GM08714 (cell line): Measurements from ENCODE around the gene ENO4.

Experiments used
- H3K4me3 ChIP-seq: fragments of 200-500 bp; sonication (Bioruptor generic); 2 replicates; pipeline ENCODE4 v1.5.1; 2014; ENCODE audit warnings: mild to moderate bottlenecking, low read length, inconsistent platforms
- ZNF274 ChIP-seq: IDR thresholded peaks from 2 replicates; pipeline ENCODE4 v1.6.1; 2012; ENCODE audit warnings: mild to moderate bottlenecking, low read depth, low read length

The ENO4 gene

DNA sequence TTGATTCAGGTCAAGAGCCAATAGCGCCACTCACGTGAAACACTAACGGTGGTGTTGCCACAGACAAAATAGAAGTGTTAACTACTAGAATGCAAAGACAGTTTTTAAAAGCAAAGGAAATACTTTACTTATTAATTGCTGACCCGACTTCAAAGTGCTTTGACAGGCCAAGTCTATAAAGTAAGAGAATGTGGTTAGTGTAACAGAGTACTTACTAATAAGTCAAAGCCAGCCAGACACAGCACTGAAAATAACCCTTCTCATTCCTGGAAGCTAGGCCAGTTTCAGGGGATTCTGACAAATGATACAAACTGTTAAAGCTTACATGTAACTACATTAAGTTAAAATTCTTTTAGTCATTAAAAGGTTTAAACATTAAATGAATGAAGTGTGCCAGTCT, 50.3 kb downstream of the ENO4 start:
- no peak overlapping the region for H3K4me3 ChIP-seq
- no peak for TF ChIP-seq ZNF274

DNA sequence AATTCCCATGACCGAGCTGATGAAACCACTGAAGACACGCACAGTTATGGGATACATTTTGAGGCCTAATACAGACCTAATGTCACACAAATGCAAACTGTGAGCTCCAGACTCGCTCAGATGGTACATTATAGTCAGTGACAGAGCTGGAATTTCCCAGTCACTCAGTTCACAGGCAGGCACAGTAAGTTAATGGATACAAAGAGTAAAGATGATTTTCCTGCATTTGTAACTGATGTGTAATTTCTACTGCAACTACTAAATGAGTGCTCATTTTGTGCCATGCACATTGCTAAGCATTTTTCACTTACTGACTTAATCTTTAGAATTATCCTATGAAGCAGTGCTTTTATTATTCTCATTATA, 56.5 kb downstream of the ENO4 start:
- no peak overlapping the region for H3K4me3 ChIP-seq
- TF ChIP-seq ZNF274, result no peak

DNA sequence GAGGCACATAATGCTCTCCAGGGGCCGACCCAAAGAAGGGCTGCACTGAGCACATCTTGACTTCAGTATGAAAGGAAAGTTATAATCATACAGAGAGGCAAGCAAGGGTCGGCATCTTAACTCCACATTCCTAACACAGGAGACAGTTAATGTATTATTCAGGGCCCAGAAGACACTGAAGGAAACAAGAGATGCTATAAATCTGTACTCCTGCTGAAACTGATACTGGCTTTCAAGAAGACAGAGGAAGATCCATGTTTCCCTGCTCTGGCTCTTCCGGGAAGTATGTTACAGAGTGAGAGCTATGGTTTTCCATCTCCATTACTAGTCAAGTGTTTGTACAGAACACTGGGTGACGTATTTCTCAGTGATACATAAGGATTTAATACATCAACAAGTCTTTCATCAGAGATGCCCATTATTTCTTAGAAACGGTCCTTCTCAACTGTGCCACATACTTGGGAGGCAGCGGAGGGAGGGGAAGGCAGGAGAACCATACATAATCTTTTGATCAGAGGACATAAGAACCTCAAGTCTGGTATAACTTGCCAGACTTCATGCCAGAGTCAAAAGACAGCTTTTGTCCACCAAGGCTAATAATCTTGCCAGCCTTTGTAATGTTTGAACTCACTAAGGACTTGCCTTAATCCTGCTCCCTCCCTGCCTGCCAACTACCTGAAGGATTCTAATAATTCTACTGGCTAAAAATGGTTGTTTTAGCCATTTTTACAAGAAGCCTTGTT, 58.1 kb downstream of the ENO4 start:
- no peak for TF ChIP-seq ZNF274

DNA sequence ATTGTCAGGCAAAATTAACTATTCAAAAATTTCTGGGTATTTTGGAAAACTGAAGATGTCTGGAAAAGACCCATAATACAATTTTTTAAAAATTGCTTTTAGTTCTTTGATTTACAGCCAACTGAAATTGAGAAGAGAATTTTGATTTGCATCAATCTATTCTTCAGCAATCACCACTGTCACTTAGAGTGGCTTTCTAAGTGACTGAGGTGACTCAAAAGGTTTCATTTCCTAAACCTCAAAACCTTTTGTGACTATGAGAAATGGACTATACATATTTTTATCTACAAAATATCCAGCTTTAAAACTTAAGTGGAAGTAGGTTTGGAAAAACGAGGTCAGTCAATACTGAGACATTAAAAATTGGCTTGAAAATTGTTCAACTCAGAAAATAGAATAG, 60.0 kb downstream of the ENO4 start:
- no peak for TF ChIP-seq ZNF274

More for the DNA sequence above, 58.1 kb downstream of the ENO4 start:
- H3K4me3 ChIP-seq, result no peak overlapping the region

DNA sequence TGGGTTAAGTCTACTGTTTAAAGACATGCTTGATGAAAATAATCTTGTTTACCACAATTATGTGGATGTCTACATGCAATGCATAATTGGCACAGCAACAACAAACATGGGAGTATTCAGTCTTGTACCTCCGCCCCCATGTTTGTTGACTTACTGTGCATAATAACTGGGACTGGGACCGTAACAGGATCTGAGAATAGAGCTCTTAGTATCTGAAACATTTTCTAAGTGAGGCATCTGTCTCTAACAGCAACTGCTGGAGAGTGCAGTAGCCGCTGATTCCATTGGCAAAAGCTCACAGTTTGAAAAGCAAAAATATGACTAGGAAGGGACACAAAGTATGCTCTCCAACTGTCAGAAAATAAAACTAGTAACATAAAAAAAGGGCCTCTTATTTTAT, 61.6 kb downstream of the ENO4 start:
- no peak for TF ChIP-seq ZNF274
- H3K4me3 ChIP-seq, result no peak overlapping the region

More for the DNA sequence above, 60.0 kb downstream of the ENO4 start:
- no peak overlapping the region for H3K4me3 ChIP-seq

DNA sequence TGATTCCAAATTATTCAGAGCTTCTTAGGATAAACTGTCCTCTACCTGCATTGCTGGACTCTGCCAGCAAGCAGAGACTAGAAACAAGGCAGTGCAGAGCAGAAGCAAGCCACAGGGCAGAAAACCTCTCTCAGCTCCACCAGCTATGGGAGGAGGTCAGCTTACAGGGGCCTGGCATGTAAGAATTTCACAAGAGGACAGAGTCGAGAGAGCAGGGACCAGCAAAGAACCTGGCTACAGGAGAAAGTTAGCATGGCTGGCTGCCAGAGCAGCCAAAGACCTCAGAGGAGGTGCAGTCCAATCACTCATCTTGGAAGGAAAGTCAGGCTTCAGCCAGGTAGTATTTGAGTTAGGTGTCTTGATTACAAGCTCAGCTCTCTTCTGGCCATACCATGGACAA, 62.9 kb downstream of the ENO4 start:
- TF ChIP-seq ZNF274, result no peak
- no peak overlapping the region for H3K4me3 ChIP-seq

DNA sequence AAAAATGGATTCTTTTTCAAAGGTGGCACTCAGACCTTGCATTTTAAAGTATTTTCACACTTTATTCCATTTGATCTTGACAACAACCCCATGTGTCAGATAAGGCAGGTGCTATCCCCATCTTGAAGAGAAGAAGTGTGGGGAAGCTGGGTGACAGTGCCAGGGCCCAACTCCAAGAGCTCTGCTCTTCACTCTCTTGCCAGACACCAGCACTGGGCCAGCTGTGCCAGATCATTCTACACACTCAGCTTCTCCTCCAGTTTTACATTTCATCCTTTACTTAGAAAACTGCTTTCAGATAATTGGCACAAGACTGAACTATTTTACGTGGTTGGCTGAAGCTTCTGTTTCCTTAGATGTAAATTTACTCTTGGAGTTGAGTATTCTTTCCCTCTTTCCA, 64.4 kb downstream of the ENO4 start:
- no peak overlapping the region for H3K4me3 ChIP-seq
- no peak for TF ChIP-seq ZNF274

DNA sequence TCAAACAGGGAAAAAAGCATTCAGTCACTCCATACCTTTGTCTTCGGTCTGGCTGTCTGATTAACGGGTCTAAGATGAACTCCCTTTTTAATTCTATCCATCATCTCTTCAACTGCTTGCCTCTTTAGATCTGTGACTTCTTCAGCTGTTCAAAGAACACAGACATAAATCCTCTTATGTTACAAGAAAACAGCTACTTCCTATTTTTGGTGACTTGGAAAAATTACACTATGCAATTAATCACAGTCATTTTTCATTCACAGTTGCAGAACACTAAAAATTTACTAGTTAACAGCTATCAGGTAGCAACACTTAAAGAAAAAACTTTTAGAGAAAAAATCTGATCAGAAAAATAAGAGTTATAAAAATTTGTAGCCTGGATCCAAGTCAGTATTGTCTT, 66.0 kb downstream of the ENO4 start:
- TF ChIP-seq ZNF274, result no peak
- H3K4me3 ChIP-seq, result no peak overlapping the region

DNA sequence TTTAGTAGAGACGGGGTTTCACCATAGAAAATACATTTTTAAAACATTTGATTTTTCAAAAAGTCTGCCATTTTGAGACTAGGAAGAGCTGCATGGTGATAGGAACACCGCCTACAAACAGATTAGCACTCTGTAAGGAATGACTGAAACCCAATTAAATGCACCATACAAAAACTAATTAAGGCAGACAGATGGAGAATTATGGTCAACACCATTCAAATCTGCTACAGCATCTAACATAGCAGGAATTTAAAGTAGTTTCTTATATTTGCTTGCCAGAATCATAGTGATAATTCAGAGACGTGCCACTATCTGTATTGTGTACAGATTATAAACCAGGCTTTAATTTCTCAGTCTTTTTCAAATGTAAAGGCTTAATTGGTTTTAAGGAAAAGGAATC, 68.2 kb downstream of the ENO4 start:
- no peak for TF ChIP-seq ZNF274

DNA sequence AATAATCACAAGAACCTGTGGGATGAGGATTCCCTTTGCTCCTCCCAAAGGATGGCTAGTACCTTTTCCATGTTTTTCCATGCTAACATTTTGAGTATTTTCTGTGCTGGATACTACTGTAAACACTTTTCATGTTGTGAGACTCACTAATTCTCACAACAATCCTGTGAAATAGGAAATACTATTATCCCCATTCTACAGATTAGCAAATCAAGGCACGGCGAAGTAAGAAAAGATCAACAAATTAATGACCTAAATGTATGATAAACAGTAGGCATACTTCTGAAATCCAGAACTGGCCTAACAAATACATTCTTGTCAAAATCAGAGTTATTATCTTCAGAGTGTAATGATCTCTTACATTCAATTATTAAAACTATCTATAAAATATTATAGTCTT, 69.3 kb downstream of the ENO4 start:
- no peak overlapping the region for H3K4me3 ChIP-seq
- TF ChIP-seq ZNF274, result no peak

More for the DNA sequence above, 68.2 kb downstream of the ENO4 start:
- H3K4me3 ChIP-seq, result no peak overlapping the region

DNA sequence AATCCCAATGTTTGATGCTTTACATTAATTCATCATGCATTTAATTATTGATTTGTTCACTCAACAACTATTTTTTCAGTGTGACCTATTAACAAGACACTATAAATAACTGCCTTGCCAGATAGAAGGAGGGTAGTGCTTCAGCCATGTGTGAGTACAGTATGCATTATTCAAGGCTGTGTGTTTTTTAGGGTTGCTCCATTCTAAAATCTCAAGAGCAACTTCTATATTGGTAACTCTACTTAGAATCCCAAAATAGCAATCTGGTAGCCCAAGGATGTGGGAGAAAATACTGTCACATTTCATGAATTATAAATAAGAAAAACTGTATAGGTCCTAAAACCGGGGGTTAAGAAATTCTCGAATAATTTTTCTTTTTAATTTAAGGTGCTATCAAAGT, 69.9 kb downstream of the ENO4 start:
- no peak overlapping the region for H3K4me3 ChIP-seq
- no peak for TF ChIP-seq ZNF274

DNA sequence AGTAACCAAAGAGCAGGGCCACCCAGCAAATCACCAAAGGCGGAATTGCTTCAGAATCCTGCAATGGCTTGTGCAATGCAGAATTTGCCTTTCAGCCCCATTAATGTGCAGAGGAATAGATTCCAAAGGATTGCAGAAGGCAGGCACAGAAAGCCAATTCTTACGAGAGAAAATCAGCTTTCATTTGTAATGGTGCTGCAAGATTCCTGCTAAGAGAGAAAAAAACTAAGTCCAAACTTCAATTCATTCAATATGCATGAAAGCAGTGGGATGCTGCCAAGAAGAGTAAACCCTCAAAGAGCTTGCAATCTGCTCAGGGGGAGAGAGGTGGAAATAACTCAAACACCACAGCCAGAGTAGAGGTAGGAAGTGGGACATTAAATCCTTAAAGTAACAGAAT, 70.4 kb downstream of the ENO4 start:
- TF ChIP-seq ZNF274, result no peak
- H3K4me3 ChIP-seq, result no peak overlapping the region

DNA sequence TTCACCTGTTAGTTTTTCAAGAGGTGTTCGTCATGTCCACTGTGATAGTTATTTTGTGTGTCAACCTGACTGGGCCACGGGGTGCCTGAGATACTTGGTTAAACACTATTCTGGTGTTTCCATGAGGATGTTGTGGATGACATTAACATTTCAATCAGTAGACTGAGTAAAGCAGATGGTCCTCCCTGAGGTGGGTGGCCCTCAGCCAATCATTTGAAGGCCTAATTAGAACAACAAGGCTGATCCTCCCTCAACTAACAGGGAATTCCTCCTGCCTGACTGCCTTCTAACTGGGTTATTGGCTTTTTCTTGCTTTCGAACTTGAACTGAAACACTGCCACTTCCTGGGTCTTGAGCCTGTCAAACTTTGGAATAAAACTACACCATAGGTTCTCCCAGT, 75.8 kb downstream of the ENO4 start:
- no peak for TF ChIP-seq ZNF274
- H3K4me3 ChIP-seq, result no peak overlapping the region

DNA sequence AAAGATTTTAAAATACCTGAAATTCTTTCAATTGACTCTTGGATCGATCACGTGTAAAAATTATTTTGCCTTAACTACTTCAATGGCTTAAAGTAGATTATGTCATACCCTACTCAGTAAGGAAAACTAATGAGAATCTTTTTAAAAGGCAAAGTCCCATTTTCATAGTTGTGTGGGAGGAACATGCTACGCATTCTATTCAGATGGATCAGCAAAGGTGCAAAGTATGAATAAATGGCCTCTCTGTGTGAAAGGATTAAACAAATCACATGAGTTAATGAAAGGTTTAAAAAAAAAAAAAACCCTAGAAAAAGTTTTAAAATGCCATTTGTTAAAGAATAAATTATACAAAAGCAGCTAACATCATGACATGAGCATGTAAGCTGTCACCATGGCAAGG, 77.1 kb downstream of the ENO4 start:
- TF ChIP-seq ZNF274, result no peak
- no peak overlapping the region for H3K4me3 ChIP-seq

DNA sequence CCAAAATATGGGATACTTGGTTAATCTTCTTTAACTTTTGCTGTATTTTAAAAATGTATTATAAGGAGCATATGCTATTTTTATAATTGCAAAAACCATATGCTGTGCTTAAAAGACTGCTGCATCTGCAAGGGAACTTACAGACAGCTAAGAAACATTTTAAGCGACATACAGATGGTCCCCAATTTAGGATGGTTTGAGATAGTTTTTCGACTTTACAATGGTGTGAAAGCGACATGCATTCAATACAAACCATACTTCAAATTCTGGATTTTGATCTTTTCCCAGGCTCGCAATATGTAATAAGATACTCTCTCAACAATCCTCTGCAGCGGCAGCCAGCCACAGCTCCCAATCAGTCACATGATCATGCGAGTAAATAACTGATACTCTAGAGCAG, 82.5 kb downstream of the ENO4 start:
- no peak for TF ChIP-seq ZNF274
- no peak overlapping the region for H3K4me3 ChIP-seq
